ENCODE data around the gene HDGF. TPM values are rescaled to one million over a fixed set of nuclear protein-coding genes. Genes with fewer than 3 reads are reported as not detected.

The HDGF gene
- total and polyA plus RNA-seq, 2 donors (not counting 3 experiments of a cell fraction or from before 2014, with no cell fraction given), result 95.1 to 298 TPM

DNA sequence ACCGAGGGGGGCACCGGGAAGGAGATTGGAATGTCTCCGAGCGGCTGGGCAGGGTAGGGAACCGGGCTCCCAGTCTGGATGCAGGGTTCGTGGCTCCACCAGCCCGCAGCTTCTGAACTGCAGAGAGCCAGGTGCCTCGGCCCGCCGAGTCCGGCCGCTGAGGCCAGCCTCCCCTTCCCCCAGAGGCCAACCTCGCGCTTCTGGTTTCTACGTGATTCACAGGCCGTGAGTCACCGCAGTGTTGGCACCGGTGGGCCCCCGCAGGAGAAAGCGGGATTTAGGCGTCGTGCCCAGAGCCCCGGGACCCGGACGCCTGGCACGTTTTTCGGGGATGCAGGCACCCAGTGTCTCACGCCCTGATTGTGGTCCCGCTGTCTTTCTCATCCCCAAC is 46.5 kb downstream of the HDGF start:
- DNase-seq (ENCODE audit: low read depth, low spot score) (peak; percentile 68), FAIRE-seq (peak; percentile 89)
- peak overlapping the region; percentile 22 for H3K9ac ChIP-seq (replicated peaks; ENCODE audit: extremely low read depth, insufficient read depth, low read length)
- dilution Hi-C loops (cut with MboI; ENCODE audit: extremely low pct_ligation_motif_present, low sequenced_read_pairs) (no loop called here), intact Hi-C loops (cut with micrococcal nuclease) (loop anchor here (1.0 kb wide), 1 partner anchor 16 kb away; no protein-coding TSS in a partner anchor)
- H3K4me2 ChIP-seq (ENCODE audit: insufficient read depth, low read length), result peak overlapping the region; percentile 53
- no peaks in the 10 kb centered on the region for H3K36me3 ChIP-seq (ENCODE audit: control insufficient read depth in 2 of 2, extremely low read depth in 1 of 2, insufficient read depth in 2 of 2, low read length in 2 of 2)
- H3K4me3 ChIP-seq (replicated peaks in 1 of 3; ENCODE audit: insufficient read depth in 1 of 3, low read depth in 1 of 3, low read length in 3 of 3), result no peak overlapping the region
- POLR2A ChIA-PET, result interaction anchor here (0.8 kb wide), 1 partner anchor 15 kb away, joined by 3 read pairs; no protein-coding TSS in a partner anchor
- CTCF ChIA-PET, result interaction anchor here (1.5 to 15.5 kb wide), 7 partner anchors 11 to 85 kb away, joined by 9 to 453 read pairs (median 12); partner anchors contain the start of gene HAPLN2
- H3K4me1 ChIP-seq (ENCODE audit: control insufficient read depth, extremely low read depth, insufficient read depth, low read length), result peaks cover 19% of the 10 kb centered on the region
- H3K9me3 ChIP-seq (replicated peaks; ENCODE audit: control insufficient read depth, insufficient read depth, low read length), result no peaks in the 10 kb centered on the region
- H3K9me1 ChIP-seq (replicated peaks; ENCODE audit: control insufficient read depth, extremely low read depth, insufficient read depth, low read length), result no peaks in the 10 kb centered on the region
- no peaks in the 10 kb centered on the region for H4K20me1 ChIP-seq (replicated peaks; ENCODE audit: control insufficient read depth, extremely low read depth, insufficient read depth, low read length)
- peak overlapping the region; percentile 37 for H2AFZ ChIP-seq (ENCODE audit: low read depth, low read length)
- no peak overlapping the region for H3K27ac ChIP-seq (ENCODE audit: insufficient read depth, low read depth, low read length)
- TF ChIP-seq, protein P1, sequence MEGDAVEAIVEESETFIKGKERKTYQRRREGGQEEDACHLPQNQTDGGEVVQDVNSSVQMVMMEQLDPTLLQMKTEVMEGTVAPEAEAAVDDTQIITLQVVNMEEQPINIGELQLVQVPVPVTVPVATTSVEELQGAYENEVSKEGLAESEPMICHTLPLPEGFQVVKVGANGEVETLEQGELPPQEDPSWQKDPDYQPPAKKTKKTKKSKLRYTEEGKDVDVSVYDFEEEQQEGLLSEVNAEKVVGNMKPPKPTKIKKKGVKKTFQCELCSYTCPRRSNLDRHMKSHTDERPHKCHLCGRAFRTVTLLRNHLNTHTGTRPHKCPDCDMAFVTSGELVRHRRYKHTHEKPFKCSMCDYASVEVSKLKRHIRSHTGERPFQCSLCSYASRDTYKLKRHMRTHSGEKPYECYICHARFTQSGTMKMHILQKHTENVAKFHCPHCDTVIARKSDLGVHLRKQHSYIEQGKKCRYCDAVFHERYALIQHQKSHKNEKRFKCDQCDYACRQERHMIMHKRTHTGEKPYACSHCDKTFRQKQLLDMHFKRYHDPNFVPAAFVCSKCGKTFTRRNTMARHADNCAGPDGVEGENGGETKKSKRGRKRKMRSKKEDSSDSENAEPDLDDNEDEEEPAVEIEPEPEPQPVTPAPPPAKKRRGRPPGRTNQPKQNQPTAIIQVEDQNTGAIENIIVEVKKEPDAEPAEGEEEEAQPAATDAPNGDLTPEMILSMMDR (IDR thresholded peaks at IDR 0.05; ENCODE audit: extremely low read depth in 1 of 2, insufficient read depth in 1 of 2, low read depth in 1 of 2, low read length in 2 of 2), result no peak
- TF ChIP-seq JUN (IDR thresholded peaks at IDR 0.05; ENCODE audit: borderline replicate concordance, insufficient read depth, insufficient read length, low read depth) (peak; percentile 54), POLR2AphosphoS5 (IDR thresholded peaks at IDR 0.05; ENCODE audit: insufficient read depth, low read depth, low read length) (peak; percentile 62), EZH2 (IDR thresholded peaks at IDR 0.05; ENCODE audit: borderline replicate concordance, low read depth, low read length, severe bottlenecking) (no peak), FOS (IDR thresholded peaks at IDR 0.05; ENCODE audit: borderline replicate concordance, insufficient read depth, low read length) (peak; percentile 94)
- TF ChIP-seq, protein P2, sequence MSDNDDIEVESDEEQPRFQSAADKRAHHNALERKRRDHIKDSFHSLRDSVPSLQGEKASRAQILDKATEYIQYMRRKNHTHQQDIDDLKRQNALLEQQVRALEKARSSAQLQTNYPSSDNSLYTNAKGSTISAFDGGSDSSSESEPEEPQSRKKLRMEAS (IDR thresholded peaks at IDR 0.05; ENCODE audit: insufficient read depth, insufficient read length), result no peak
- peaks cover 0 to 3% of the 10 kb centered on the region in 2 experiments for H3K27me3 ChIP-seq (ENCODE audit: control insufficient read depth in 2 of 2, insufficient read depth in 2 of 2, low read length in 2 of 2)
- BruUV-seq (replicated peaks), result no TSS peak
- H3K79me2 ChIP-seq (ENCODE audit: control insufficient read depth, insufficient read depth, low read length), result no peaks in the 10 kb centered on the region

All from endothelial cell of umbilical vein (primary cell).